ENCODE measurements around the gene ACAA1. TPM values are rescaled to one million over a fixed set of nuclear protein-coding genes. Genes with fewer than 3 reads are reported as not detected.

ACAA1 gene
- total and polyA plus RNA-seq, 9 of the 15 experiments (the other 6 are each of a cell fraction or from before 2014, with no cell fraction given) = 4.0 to 88.9 (median 57.2) TPM

GRCh38 chr3:38138349-38139190 is 1.6 kb upstream of the ACAA1 start, which contains the start of gene MYD88 (continued):
- no peak for TF ChIP-seq THRB (CRISPR knock-in tag; conservative IDR thresholded peaks at IDR 0.05)
- no peak for TF ChIP-seq ZNF324 (CRISPR knock-in tag; IDR thresholded peaks at IDR 0.05)
- peak; percentile 41; the same call in 1 of the 2 replicates for TF ChIP-seq CREM (IDR thresholded peaks at IDR 0.05; ENCODE audit: low read depth)
- TF ChIP-seq, protein P1, sequence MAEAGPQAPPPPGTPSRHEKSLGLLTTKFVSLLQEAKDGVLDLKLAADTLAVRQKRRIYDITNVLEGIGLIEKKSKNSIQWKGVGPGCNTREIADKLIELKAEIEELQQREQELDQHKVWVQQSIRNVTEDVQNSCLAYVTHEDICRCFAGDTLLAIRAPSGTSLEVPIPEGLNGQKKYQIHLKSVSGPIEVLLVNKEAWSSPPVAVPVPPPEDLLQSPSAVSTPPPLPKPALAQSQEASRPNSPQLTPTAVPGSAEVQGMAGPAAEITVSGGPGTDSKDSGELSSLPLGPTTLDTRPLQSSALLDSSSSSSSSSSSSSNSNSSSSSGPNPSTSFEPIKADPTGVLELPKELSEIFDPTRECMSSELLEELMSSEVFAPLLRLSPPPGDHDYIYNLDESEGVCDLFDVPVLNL (CRISPR knock-in tag; IDR thresholded peaks at IDR 0.05; ENCODE audit: low read depth) = no peak
- no peak for TF ChIP-seq ZNF407 (IDR thresholded peaks at IDR 0.05; ENCODE audit: low read depth)
- peak; percentile 39 to 72; a peak in 2 of 4 replicates for TF ChIP-seq NONO (IDR thresholded peaks at IDR 0.05; ENCODE audit: low read depth in 2 of 2, low read length in 1 of 2)
- TF ChIP-seq LEF1 (IDR thresholded peaks at IDR 0.05) = no peak
- no peak for TF ChIP-seq ZNF699 (CRISPR knock-in tag; IDR thresholded peaks at IDR 0.05; ENCODE audit: insufficient replicate concordance)
- TF ChIP-seq NR2C2 (CRISPR knock-in tag; IDR thresholded peaks at IDR 0.05) = peak; percentile 52; the same call in 1 of the 2 replicates
- TF ChIP-seq NR2C2 (tag; IDR thresholded peaks at IDR 0.05) = no peak

Measured in K562 (cell line).